SU-DHL-6 (cell line): ENCODE results near the gene GLI2.

ENCODE experiments used
- CTCF ChIP-seq: fragments of 200-600 bp; sonication (generic); IDR thresholded peaks from one replicate; pipeline ENCODE4 v1.5.1; 2017; ENCODE audit warnings: antibody characterized with exemption, mild to moderate bottlenecking, low read length, moderate library complexity; ENCODE audit not compliant: insufficient read depth, poor library complexity, severe bottlenecking
- EZH2phosphoT487 ChIP-seq: fragments of 200-600 bp; sonication (generic), shearing (Covaris generic); conservative IDR thresholded peaks from 2 replicates; pipeline ENCODE4 v1.6.1; 2018; ENCODE audit warnings: mild to moderate bottlenecking, antibody characterized with exemption, low read length, moderate library complexity, mixed read lengths

DNA sequence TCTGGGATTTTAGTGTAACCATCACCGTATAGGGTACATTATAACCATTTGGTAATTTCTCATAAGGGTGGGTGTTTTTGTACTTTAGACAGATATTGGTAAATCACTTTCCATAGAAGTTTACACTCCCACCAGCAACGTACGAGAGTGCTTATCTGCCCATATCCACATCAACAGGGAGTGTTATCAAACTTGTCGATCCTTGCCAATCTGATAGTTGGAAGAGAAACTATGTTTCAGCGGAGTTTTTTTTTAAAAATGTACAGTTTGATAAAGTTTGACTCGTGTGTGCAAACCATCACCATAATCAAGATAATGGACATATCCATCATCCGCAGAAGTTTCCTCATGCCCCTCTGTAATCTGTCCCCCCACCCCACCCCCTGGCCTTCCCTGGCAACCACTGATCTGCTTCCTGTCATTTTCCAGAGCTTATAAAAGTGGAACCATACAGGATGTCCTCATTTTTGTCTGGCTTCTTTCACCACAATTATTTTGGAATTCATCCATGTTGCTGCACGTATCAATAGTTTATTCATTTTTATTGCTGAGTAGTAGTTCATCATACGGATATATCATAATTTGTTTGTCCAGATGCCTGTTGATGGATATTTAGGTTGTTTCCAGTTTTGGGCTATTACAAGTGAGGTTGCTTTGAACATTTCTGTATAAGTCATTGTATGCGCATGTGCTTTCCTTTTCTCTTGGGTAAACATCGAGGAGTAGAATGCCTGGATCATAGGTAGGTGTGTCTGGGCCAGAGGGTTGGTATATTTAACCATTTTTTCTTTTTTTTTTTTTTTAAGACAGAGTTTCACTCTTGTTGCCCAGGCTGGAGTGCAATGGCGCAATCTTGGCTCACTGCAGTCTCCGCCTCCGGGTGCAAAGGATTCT lies 18.6 kb downstream of the GLI2 start:
- TF ChIP-seq CTCF, result no peak
- no peak for TF ChIP-seq EZH2phosphoT487
